Adrenal gland (tissue), 5 donors: Measurements from ENCODE around the gene ATP2B3.

Experiments used
- CTCF ChIP-seq, 6 experiments: fragments of 450-650 bp in 4 of 6; fragments of 200-600 bp in 2 of 6; sonication (generic) in 1 of 6; IDR thresholded peaks; 1 replicate in 5 of 6; 2 replicates in 1 of 6; pipeline versions ENCODE4 v1.5.1 to v1.8.0; 2016 to 2021; ENCODE audit warnings: antibody characterized with exemption in 6 of 6, mild to moderate bottlenecking in 2 of 6, moderate library complexity in 1 of 6
- POLR2A ChIP-seq, 2 donors: fragments of 450-650 bp; IDR thresholded peaks; one replicate each; pipeline ENCODE4 v1.6.1; 2017; ENCODE audit warnings: antibody characterized with exemption in 2 of 2, mild to moderate bottlenecking in 2 of 2, moderate library complexity in 1 of 2
- donor health status: DM: no; HTN: no; CAD: no.

GRCh38 chrX:153560466-153560865, 43.0 kb downstream of the ATP2B3 start:
- no peak for TF ChIP-seq CTCF (IDR thresholded peaks at IDR 0.05)
- TF ChIP-seq POLR2A (IDR thresholded peaks at IDR 0.05) = no peak
